ENCODE measurements around the gene B4GAT1. TPM values are rescaled to one million over a fixed set of nuclear protein-coding genes. Genes with fewer than 3 reads are reported as not detected.

B4GAT1 gene
- total and polyA plus RNA-seq, 4 donors, result 12.0 to 20.8 (median 17.6) TPM

DNA sequence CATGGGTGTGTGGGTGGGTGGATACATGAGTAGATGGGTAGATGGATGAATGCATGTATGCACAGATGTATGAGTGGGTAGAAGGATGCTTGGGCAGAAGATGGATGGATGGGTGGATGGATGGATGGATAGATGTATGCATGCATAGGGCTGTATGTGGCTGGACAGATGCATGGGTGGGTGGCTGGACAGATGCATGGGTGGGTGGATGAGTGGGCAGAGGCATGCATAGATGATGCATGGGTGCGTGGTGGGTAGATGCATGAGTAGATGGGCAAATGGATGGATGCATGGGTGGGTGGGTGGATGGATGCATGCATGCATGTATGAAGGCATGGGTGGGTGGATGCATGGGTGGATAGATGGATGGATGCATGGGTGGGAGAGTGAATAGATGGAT, 23.7 kb downstream of the B4GAT1 start:
- Histone ChIP-seq H3K4me3 (ENCODE audit: low read depth in 1 of 3, low read length in 3 of 3) (no peak overlapping the region), H3K9me3 (ENCODE audit: control insufficient read depth in 4 of 4, low read length in 3 of 4) (no peaks in the 10 kb centered on the region), H3K27ac (ENCODE audit: low read depth in 1 of 2, low read length in 2 of 2) (no peak overlapping the region), H3K36me3 (ENCODE audit: control insufficient read depth in 4 of 4, insufficient read depth in 3 of 4, low read depth in 1 of 4, low read length in 3 of 4) (no peaks in the 10 kb centered on the region), H3K4me1 (ENCODE audit: control insufficient read depth in 4 of 4, insufficient read depth in 4 of 4, low read length in 3 of 4) (peaks cover 2 to 11% (median 4%) of the 10 kb centered on the region in 4 donors), H3K27me3 (ENCODE audit: control insufficient read depth in 4 of 4, insufficient read depth in 4 of 4, low read length in 3 of 4) (no peaks in the 10 kb centered on the region), H3K9ac (ENCODE audit: low read depth in 1 of 2, low read length in 2 of 2) (no peak overlapping the region)
- TF ChIP-seq, protein P1, sequence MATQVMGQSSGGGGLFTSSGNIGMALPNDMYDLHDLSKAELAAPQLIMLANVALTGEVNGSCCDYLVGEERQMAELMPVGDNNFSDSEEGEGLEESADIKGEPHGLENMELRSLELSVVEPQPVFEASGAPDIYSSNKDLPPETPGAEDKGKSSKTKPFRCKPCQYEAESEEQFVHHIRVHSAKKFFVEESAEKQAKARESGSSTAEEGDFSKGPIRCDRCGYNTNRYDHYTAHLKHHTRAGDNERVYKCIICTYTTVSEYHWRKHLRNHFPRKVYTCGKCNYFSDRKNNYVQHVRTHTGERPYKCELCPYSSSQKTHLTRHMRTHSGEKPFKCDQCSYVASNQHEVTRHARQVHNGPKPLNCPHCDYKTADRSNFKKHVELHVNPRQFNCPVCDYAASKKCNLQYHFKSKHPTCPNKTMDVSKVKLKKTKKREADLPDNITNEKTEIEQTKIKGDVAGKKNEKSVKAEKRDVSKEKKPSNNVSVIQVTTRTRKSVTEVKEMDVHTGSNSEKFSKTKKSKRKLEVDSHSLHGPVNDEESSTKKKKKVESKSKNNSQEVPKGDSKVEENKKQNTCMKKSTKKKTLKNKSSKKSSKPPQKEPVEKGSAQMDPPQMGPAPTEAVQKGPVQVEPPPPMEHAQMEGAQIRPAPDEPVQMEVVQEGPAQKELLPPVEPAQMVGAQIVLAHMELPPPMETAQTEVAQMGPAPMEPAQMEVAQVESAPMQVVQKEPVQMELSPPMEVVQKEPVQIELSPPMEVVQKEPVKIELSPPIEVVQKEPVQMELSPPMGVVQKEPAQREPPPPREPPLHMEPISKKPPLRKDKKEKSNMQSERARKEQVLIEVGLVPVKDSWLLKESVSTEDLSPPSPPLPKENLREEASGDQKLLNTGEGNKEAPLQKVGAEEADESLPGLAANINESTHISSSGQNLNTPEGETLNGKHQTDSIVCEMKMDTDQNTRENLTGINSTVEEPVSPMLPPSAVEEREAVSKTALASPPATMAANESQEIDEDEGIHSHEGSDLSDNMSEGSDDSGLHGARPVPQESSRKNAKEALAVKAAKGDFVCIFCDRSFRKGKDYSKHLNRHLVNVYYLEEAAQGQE (IDR thresholded peaks at IDR 0.05), result no peak
- TF ChIP-seq GABPA (IDR thresholded peaks at IDR 0.05 in 1 of 2, conservative IDR thresholded peaks at IDR 0.05 in 1 of 2), result no peak
- TF ChIP-seq HNF4A (conservative IDR thresholded peaks at IDR 0.05), result no peak
- TF ChIP-seq FOXA1 (IDR thresholded peaks at IDR 0.05), result no peak
- TF ChIP-seq, protein P2, sequence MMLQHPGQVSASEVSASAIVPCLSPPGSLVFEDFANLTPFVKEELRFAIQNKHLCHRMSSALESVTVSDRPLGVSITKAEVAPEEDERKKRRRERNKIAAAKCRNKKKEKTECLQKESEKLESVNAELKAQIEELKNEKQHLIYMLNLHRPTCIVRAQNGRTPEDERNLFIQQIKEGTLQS (IDR thresholded peaks at IDR 0.05), result no peak
- no peak for TF ChIP-seq EGR1 (IDR thresholded peaks at IDR 0.05; ENCODE audit: low read depth in 2 of 2)
- TF ChIP-seq SP1 (IDR thresholded peaks at IDR 0.05), result no peak
- TF ChIP-seq, protein P3, sequence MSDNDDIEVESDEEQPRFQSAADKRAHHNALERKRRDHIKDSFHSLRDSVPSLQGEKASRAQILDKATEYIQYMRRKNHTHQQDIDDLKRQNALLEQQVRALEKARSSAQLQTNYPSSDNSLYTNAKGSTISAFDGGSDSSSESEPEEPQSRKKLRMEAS (IDR thresholded peaks at IDR 0.05), result no peak
- no peak for TF ChIP-seq TAF1 (conservative IDR thresholded peaks at IDR 0.05)
- no peak for TF ChIP-seq HNF4G (IDR thresholded peaks at IDR 0.05)
- TF ChIP-seq, protein P4, sequence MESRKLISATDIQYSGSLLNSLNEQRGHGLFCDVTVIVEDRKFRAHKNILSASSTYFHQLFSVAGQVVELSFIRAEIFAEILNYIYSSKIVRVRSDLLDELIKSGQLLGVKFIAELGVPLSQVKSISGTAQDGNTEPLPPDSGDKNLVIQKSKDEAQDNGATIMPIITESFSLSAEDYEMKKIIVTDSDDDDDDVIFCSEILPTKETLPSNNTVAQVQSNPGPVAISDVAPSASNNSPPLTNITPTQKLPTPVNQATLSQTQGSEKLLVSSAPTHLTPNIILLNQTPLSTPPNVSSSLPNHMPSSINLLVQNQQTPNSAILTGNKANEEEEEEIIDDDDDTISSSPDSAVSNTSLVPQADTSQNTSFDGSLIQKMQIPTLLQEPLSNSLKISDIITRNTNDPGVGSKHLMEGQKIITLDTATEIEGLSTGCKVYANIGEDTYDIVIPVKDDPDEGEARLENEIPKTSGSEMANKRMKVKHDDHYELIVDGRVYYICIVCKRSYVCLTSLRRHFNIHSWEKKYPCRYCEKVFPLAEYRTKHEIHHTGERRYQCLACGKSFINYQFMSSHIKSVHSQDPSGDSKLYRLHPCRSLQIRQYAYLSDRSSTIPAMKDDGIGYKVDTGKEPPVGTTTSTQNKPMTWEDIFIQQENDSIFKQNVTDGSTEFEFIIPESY (IDR thresholded peaks at IDR 0.05), result no peak
- TF ChIP-seq, protein P5, sequence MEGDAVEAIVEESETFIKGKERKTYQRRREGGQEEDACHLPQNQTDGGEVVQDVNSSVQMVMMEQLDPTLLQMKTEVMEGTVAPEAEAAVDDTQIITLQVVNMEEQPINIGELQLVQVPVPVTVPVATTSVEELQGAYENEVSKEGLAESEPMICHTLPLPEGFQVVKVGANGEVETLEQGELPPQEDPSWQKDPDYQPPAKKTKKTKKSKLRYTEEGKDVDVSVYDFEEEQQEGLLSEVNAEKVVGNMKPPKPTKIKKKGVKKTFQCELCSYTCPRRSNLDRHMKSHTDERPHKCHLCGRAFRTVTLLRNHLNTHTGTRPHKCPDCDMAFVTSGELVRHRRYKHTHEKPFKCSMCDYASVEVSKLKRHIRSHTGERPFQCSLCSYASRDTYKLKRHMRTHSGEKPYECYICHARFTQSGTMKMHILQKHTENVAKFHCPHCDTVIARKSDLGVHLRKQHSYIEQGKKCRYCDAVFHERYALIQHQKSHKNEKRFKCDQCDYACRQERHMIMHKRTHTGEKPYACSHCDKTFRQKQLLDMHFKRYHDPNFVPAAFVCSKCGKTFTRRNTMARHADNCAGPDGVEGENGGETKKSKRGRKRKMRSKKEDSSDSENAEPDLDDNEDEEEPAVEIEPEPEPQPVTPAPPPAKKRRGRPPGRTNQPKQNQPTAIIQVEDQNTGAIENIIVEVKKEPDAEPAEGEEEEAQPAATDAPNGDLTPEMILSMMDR (IDR thresholded peaks at IDR 0.05; ENCODE audit: low read depth, low read length, missing input control), result no peak
- TF ChIP-seq RAD21 (IDR thresholded peaks at IDR 0.05), result no peak
- TF ChIP-seq YY1 (IDR thresholded peaks at IDR 0.05), result no peak
- TF ChIP-seq RXRA (IDR thresholded peaks at IDR 0.05), result no peak
- no peak for TF ChIP-seq FOXA2 (IDR thresholded peaks at IDR 0.05)
- WGBS, result 98% methylated on average over 1 of the region's 1 CpG
- DNase-seq (ENCODE audit: low spot score), result no peak

Measured in liver (tissue), 9 donors.